Natural killer cell (primary cell): ENCODE measurements around the gene FGF11. TPM values are rescaled to one million over a fixed set of nuclear protein-coding genes. Genes with fewer than 3 reads are reported as not detected.

Experiments
- ATAC-seq, 3 donors: fragments of 150-1000 bp in 2 of 3; fragments of 200-7000 bp in 1 of 3; cut with Tn5 transposase; 1 replicate in 1 of 3; 2 replicates in 2 of 3; pipeline ENCODE4 v1.10.0; 2021; ENCODE audit warnings: mild to moderate bottlenecking in 2 of 3, moderate library complexity in 2 of 3
- DNase-seq, 2 donors: peaks; one replicate each; pipeline versions ENCODE4 v3.0.0 to v3.0.0-alpha.2; 2013 to 2021; ENCODE audit warnings: mixed read lengths in 1 of 2
- H3K27ac ChIP-seq: one replicate; pipeline ENCODE4 v1.5.1; 2013; ENCODE audit warnings: mild to moderate bottlenecking, low read length
- H3K27me3 ChIP-seq: one replicate; pipeline ENCODE4 v1.6.1; 2013; ENCODE audit warnings: low read length; ENCODE audit not compliant: control insufficient read depth, insufficient read depth
- H3K36me3 ChIP-seq: one replicate; pipeline ENCODE4 v1.6.1; 2013; ENCODE audit warnings: low read length; ENCODE audit not compliant: control insufficient read depth, insufficient read depth
- H3K4me1 ChIP-seq: one replicate; pipeline ENCODE4 v1.6.1; 2013; ENCODE audit warnings: low read length; ENCODE audit not compliant: control insufficient read depth, insufficient read depth
- H3K4me3 ChIP-seq: one replicate; pipeline ENCODE4 v1.5.1; 2013; ENCODE audit warnings: low read length
- H3K9me3 ChIP-seq: one replicate; pipeline ENCODE4 v1.6.1; 2013; ENCODE audit warnings: low read length; ENCODE audit not compliant: control insufficient read depth, insufficient read depth
- H3K27ac Mint-ChIP-seq, 2 donors: one replicate each; pipeline ENCODE4 v1.8.0; 2022; ENCODE audit warnings: mild to moderate bottlenecking in 2 of 2, mixed read lengths in 2 of 2, moderate library complexity in 1 of 2
- H3K27me3 Mint-ChIP-seq, 2 donors: one replicate each; pipeline ENCODE4 v1.8.0; 2022; ENCODE audit warnings: low read depth in 2 of 2, mixed read lengths in 2 of 2
- H3K36me3 Mint-ChIP-seq: one replicate; pipeline ENCODE4 v1.8.0; 2022; ENCODE audit warnings: mixed read lengths
- H3K4me1 Mint-ChIP-seq, 2 donors: one replicate each; pipeline ENCODE4 v1.8.0; 2022; ENCODE audit warnings: mixed read lengths in 2 of 2
- H3K4me3 Mint-ChIP-seq: one replicate; pipeline ENCODE4 v1.8.0; 2022; ENCODE audit warnings: mild to moderate bottlenecking, moderate library complexity, mixed read lengths
- H3K9me3 Mint-ChIP-seq, 2 donors: one replicate each; pipeline ENCODE4 v1.8.0; 2022; ENCODE audit warnings: mixed read lengths in 2 of 2
- WGBS: methylation state at CpG from one replicate; pipeline ENCODE4 v1.1.7; 2013; ENCODE audit warnings: missing lambda C conversion rate; ENCODE audit not compliant: insufficient coverage; 5-methylcytosine and 5-hydroxymethylcytosine counted together
- intact Hi-C: fragments of 100-400 bp; cut with micrococcal nuclease; formaldehyde crosslinking; loops from one replicate; pipeline ENCODE4 v1.14.2; 2022
- total RNA-seq, 4 donors: library from RNA; stranded (reverse); fragments of 120-200 nt in 1 of 4; gene quantifications; one replicate each; pipeline versions ENCODE4 v1.2.3 to v1.2.4, GENCODE V29; 2013 to 2022
- TF ChIP-seq, protein P1 (sequence below): fragments of 200-600 bp; IDR thresholded peaks from one replicate; pipeline ENCODE4 v1.8.0; 2022; ENCODE audit warnings: antibody characterized with exemption

FGF11 gene
- total RNA-seq, 3 donors from 2014 or later (not counting 1 experiment from before 2014, with no cell fraction given), result 1.2 to 4.2 (median 1.9) TPM

DNA sequence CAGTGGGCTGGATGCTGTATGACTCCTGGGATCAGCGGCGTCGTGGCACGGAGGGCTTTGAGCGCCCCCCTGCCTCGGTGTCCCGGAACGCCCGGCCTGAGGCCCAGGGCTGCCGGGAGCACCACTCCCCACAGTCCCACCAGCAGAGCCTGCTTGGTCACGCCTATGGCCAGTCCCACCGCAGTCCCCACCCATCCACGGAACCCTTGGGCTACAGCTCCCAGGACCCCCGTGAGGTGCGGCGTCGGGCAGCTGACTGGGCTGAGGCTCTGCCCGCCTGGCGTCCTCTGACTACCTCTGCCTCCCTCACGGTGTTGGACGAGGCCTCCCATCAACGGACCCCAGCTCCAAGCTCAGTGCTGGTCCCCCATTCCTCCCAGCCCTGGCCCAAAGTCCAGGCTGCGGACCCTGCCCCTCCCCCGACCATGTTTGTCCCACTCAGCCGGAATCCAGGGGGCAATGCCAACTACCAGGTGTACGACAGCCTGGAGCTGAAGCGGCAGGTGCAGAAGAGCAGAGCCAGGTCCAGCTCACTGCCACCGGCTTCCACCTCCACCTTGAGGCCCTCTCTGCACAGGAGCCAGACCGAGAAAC is 12.3 kb upstream of the FGF11 start:
- no peaks in the 10 kb centered on the region for H3K4me1 ChIP-seq
- Mint-ChIP-seq H3K27ac (no peak overlapping the region), H3K9me3 (no peaks in the 10 kb centered on the region), H3K36me3 (no peaks in the 10 kb centered on the region), H3K27me3 (no peaks in the 10 kb centered on the region), H3K4me1 (no peaks in the 10 kb centered on the region), H3K4me3 (no peak overlapping the region)
- H3K4me3 ChIP-seq, result no peak overlapping the region
- H3K9me3 ChIP-seq, result no peaks in the 10 kb centered on the region
- DNase-seq (no peak), ATAC-seq (no peak)
- intact Hi-C loops, result no loop called here
- no peaks in the 10 kb centered on the region for H3K27me3 ChIP-seq
- no peaks in the 10 kb centered on the region for H3K36me3 ChIP-seq
- TF ChIP-seq, protein P1, sequence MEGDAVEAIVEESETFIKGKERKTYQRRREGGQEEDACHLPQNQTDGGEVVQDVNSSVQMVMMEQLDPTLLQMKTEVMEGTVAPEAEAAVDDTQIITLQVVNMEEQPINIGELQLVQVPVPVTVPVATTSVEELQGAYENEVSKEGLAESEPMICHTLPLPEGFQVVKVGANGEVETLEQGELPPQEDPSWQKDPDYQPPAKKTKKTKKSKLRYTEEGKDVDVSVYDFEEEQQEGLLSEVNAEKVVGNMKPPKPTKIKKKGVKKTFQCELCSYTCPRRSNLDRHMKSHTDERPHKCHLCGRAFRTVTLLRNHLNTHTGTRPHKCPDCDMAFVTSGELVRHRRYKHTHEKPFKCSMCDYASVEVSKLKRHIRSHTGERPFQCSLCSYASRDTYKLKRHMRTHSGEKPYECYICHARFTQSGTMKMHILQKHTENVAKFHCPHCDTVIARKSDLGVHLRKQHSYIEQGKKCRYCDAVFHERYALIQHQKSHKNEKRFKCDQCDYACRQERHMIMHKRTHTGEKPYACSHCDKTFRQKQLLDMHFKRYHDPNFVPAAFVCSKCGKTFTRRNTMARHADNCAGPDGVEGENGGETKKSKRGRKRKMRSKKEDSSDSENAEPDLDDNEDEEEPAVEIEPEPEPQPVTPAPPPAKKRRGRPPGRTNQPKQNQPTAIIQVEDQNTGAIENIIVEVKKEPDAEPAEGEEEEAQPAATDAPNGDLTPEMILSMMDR, result no peak
- no peak overlapping the region for H3K27ac ChIP-seq
- 93% methylated on average over 29 of the region's 29 CpGs for WGBS

GRCh38 chr17:7427549-7427948 is 11.8 kb upstream of the FGF11 start:
- no peak overlapping the region for H3K27ac ChIP-seq
- no peak for ATAC-seq
- TF ChIP-seq, protein P1, result no peak
- H3K27me3 ChIP-seq, result no peaks in the 10 kb centered on the region
- 96% methylated on average over 7 of the region's 7 CpGs for WGBS
- Mint-ChIP-seq H3K27me3 (no peaks in the 10 kb centered on the region), H3K4me3 (no peak overlapping the region), H3K9me3 (no peaks in the 10 kb centered on the region), H3K27ac (no peak overlapping the region), H3K4me1 (no peaks in the 10 kb centered on the region), H3K36me3 (no peaks in the 10 kb centered on the region)
- H3K4me3 ChIP-seq, result no peak overlapping the region
- no peaks in the 10 kb centered on the region for H3K9me3 ChIP-seq
- no peak for DNase-seq
- H3K4me1 ChIP-seq, result no peaks in the 10 kb centered on the region
- no peaks in the 10 kb centered on the region for H3K36me3 ChIP-seq
- intact Hi-C loops, result no loop called here

DNA sequence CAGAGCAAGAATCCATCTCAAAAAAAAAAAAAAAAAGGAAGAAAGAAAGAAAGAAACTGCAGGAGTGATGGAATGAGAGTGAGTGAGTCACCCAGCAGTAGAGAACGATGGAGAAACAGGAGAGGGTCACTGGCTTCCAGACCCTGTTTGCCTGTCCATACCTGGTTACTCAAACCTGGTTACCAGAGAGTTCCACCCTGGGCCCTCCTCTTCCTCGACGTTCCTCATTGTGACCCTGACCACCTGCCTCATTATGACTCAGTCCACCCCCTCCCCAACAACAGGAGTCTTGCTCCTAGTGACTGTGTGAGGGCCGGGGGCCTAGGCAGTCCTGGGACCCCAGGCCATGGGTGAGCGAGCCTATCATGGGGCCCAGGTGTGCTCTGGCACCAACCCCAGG is 10.8 kb upstream of the FGF11 start, which contains the start of gene SPEM3:
Gene SPEM3 (plus strand): TSS at position 301 of the 400 bp plus-strand sequence. CDS start 46 bp downstream, at position 347.
- H3K27ac Mint-ChIP-seq, result no peak within 1 kb of the TSS
- H3K36me3 ChIP-seq, result no peaks in the 10 kb centered on the region
- H3K4me1 Mint-ChIP-seq, result no peaks in the 10 kb centered on the region
- 81% methylated on average over 5 of the region's 5 CpGs for WGBS
- no peaks in the 10 kb centered on the region for H3K9me3 Mint-ChIP-seq
- DNase-seq (no peak), ATAC-seq (no peak)
- H3K4me3 Mint-ChIP-seq, result no peak within 1 kb of the TSS
- no peaks in the 10 kb centered on the region for H3K27me3 ChIP-seq
- H3K36me3 Mint-ChIP-seq, result no peaks in the 10 kb centered on the region
- H3K4me3 ChIP-seq, result no peak within 1 kb of the TSS
- H3K9me3 ChIP-seq, result no peaks in the 10 kb centered on the region
- TF ChIP-seq, protein P1, result no peak
- H3K27me3 Mint-ChIP-seq, result no peaks in the 10 kb centered on the region
- intact Hi-C loops, result no loop called here
- no peaks in the 10 kb centered on the region for H3K4me1 ChIP-seq
- H3K27ac ChIP-seq, result no peak within 1 kb of the TSS

- WGBS, result 93% methylated on average over 10 of the region's 10 CpGs
- Mint-ChIP-seq H3K4me3 (no peak overlapping the region), H3K36me3 (no peaks in the 10 kb centered on the region), H3K27ac (no peak overlapping the region), H3K9me3 (no peaks in the 10 kb centered on the region), H3K4me1 (no peaks in the 10 kb centered on the region), H3K27me3 (no peaks in the 10 kb centered on the region)
- Histone ChIP-seq H3K9me3 (no peaks in the 10 kb centered on the region), H3K36me3 (no peaks in the 10 kb centered on the region), H3K27ac (no peak overlapping the region), H3K4me3 (no peak overlapping the region), H3K4me1 (peaks cover 2% of the 10 kb centered on the region), H3K27me3 (no peaks in the 10 kb centered on the region)
- TF ChIP-seq, protein P1, result no peak
- ATAC-seq (no peak), DNase-seq (no peak)
- intact Hi-C loops, result no loop called here
These were observed 9.6 kb upstream of the FGF11 start for GRCh38 chr17:7429722-7430121.
